ENCODE results near the gene HSPBP1.

GRCh38 chr19:55270172-55270942 lies 9.6 kb downstream of the HSPBP1 start:
- TF ChIP-seq SIN3A (IDR thresholded peaks at IDR 0.05; ENCODE audit: borderline replicate concordance, insufficient read depth, low read length) (no peak), TAF1 (IDR thresholded peaks at IDR 0.05; ENCODE audit: borderline replicate concordance, insufficient read depth, low read length) (no peak), REST (IDR thresholded peaks at IDR 0.05; ENCODE audit: insufficient read depth in 1 of 2, low read depth in 2 of 2, low read length in 2 of 2) (no peak), POLR2AphosphoS5 (IDR thresholded peaks at IDR 0.05; ENCODE audit: low read depth, low read length) (no peak)
